ENCODE data around the gene ABCC4. TPM values are rescaled to one million over a fixed set of nuclear protein-coding genes. Genes with fewer than 3 reads are reported as not detected.
"Not testable (repeated sequence)": the region's sequence is repeated elsewhere in the genome, so short reads cannot be mapped to it uniquely, and the experiment has no call there.

The ABCC4 gene
- total and polyA plus RNA-seq, 9 donors: 1.9 to 4.9 (median 3.2) TPM

- Histone ChIP-seq H3K4me1 (ENCODE audit: control insufficient read depth, insufficient read depth, low read length) (peaks cover 16% of the 10 kb centered on the region), H3K27ac (ENCODE audit: low read length) (no peak overlapping the region)
These were observed 25.8 kb downstream of the ABCC4 start for GRCh38 chr13:95275322-95276036.

GRCh38 chr13:95273592-95274132, 27.6 kb downstream of the ABCC4 start:
- WGBS (ENCODE audit: insufficient coverage): 71% methylated on average over 7 of the region's 12 CpGs
- not testable (repeated sequence) for H3K4me3 ChIP-seq (ENCODE audit: low read length); H3K9me3 ChIP-seq (replicated peaks; ENCODE audit: control insufficient read depth, low read depth, low read length); H3K36me3 ChIP-seq (ENCODE audit: control insufficient read depth, insufficient read depth, low read length); H3K27me3 ChIP-seq (ENCODE audit: control insufficient read depth, insufficient read depth, low read length); DNase-seq; H3K27ac ChIP-seq (ENCODE audit: low read length)
- H3K4me1 ChIP-seq (ENCODE audit: control insufficient read depth, insufficient read depth, low read length): peaks cover 18% of the 10 kb centered on the region

More at GRCh38 chr13:95275322-95276036, 25.8 kb downstream of the ABCC4 start:
- Histone ChIP-seq H3K36me3 (ENCODE audit: control insufficient read depth, insufficient read depth, low read length) (no peaks in the 10 kb centered on the region), H3K27me3 (ENCODE audit: control insufficient read depth, insufficient read depth, low read length) (no peaks in the 10 kb centered on the region), H3K4me3 (ENCODE audit: low read length) (no peak overlapping the region), H3K9me3 (replicated peaks; ENCODE audit: control insufficient read depth, low read depth, low read length) (no peaks in the 10 kb centered on the region)
- 100% methylated on average over 1 of the region's 4 CpGs for WGBS (ENCODE audit: insufficient coverage)
- DNase-seq: no peak

- peak overlapping the region; percentile 84 for H3K27ac ChIP-seq (ENCODE audit: low read length)
- not testable (repeated sequence) for H3K36me3 ChIP-seq (ENCODE audit: control insufficient read depth, insufficient read depth, low read length); H3K9me3 ChIP-seq (replicated peaks; ENCODE audit: control insufficient read depth, low read depth, low read length); H3K27me3 ChIP-seq (ENCODE audit: control insufficient read depth, insufficient read depth, low read length); H3K4me3 ChIP-seq (ENCODE audit: low read length); DNase-seq
- H3K4me1 ChIP-seq (ENCODE audit: control insufficient read depth, insufficient read depth, low read length): peaks cover 20% of the 10 kb centered on the region
- 78% methylated on average over 3 of the region's 7 CpGs for WGBS (ENCODE audit: insufficient coverage)
These were observed 29.2 kb downstream of the ABCC4 start for GRCh38 chr13:95272076-95272475.

GRCh38 chr13:95269756-95270155, 31.5 kb downstream of the ABCC4 start:
- Histone ChIP-seq H3K36me3 (ENCODE audit: control insufficient read depth, insufficient read depth, low read length) (no peaks in the 10 kb centered on the region), H3K27ac (ENCODE audit: low read length) (no peak overlapping the region), H3K4me3 (ENCODE audit: low read length) (no peak overlapping the region), H3K9me3 (replicated peaks; ENCODE audit: control insufficient read depth, low read depth, low read length) (no peaks in the 10 kb centered on the region), H3K4me1 (ENCODE audit: control insufficient read depth, insufficient read depth, low read length) (peaks cover 16% of the 10 kb centered on the region), H3K27me3 (ENCODE audit: control insufficient read depth, insufficient read depth, low read length) (no peaks in the 10 kb centered on the region)
- no CpG with 5 or more reads among the region's 3 CpGs for WGBS (ENCODE audit: insufficient coverage)
- DNase-seq: no peak

- not testable (repeated sequence) for H3K36me3 ChIP-seq (ENCODE audit: control insufficient read depth, insufficient read depth, low read length); DNase-seq; H3K27ac ChIP-seq (ENCODE audit: low read length); H3K9me3 ChIP-seq (replicated peaks; ENCODE audit: control insufficient read depth, low read depth, low read length); H3K4me3 ChIP-seq (ENCODE audit: low read length); H3K27me3 ChIP-seq (ENCODE audit: control insufficient read depth, insufficient read depth, low read length)
- H3K4me1 ChIP-seq (ENCODE audit: control insufficient read depth, insufficient read depth, low read length): peaks cover 16% of the 10 kb centered on the region
- 100% methylated on average over 1 of the region's 16 CpGs for WGBS (ENCODE audit: insufficient coverage)
These were observed 32.7 kb downstream of the ABCC4 start for GRCh38 chr13:95268343-95269065.

- Histone ChIP-seq H3K4me3 (ENCODE audit: low read length) (no peak overlapping the region), H3K9me3 (replicated peaks; ENCODE audit: control insufficient read depth, low read depth, low read length) (no peaks in the 10 kb centered on the region), H3K27ac (ENCODE audit: low read length) (no peak overlapping the region), H3K27me3 (ENCODE audit: control insufficient read depth, insufficient read depth, low read length) (no peaks in the 10 kb centered on the region), H3K36me3 (ENCODE audit: control insufficient read depth, insufficient read depth, low read length) (no peaks in the 10 kb centered on the region), H3K4me1 (ENCODE audit: control insufficient read depth, insufficient read depth, low read length) (peaks cover 16% of the 10 kb centered on the region)
- 80% methylated on average over 2 of the region's 6 CpGs for WGBS (ENCODE audit: insufficient coverage)
- no peak for DNase-seq
These were observed 33.4 kb downstream of the ABCC4 start for GRCh38 chr13:95267662-95268342.

- no peaks in the 10 kb centered on the region for H3K9me3 ChIP-seq (replicated peaks; ENCODE audit: control insufficient read depth, low read depth, low read length)
- peaks cover 3% of the 10 kb centered on the region for H3K4me1 ChIP-seq (ENCODE audit: control insufficient read depth, insufficient read depth, low read length)
- H3K27ac ChIP-seq (ENCODE audit: low read length): no peak overlapping the region
- no peaks in the 10 kb centered on the region for H3K36me3 ChIP-seq (ENCODE audit: control insufficient read depth, insufficient read depth, low read length)
- no peaks in the 10 kb centered on the region for H3K27me3 ChIP-seq (ENCODE audit: control insufficient read depth, insufficient read depth, low read length)
- H3K4me3 ChIP-seq (ENCODE audit: low read length): no peak overlapping the region
- no peak for DNase-seq
- no CpG with 5 or more reads among the region's 3 CpGs for WGBS (ENCODE audit: insufficient coverage)
These were observed 37.0 kb downstream of the ABCC4 start for GRCh38 chr13:95264225-95264624.

- Histone ChIP-seq H3K27ac (ENCODE audit: low read length) (no peak overlapping the region), H3K27me3 (ENCODE audit: control insufficient read depth, insufficient read depth, low read length) (no peaks in the 10 kb centered on the region), H3K4me3 (ENCODE audit: low read length) (no peak overlapping the region), H3K9me3 (replicated peaks; ENCODE audit: control insufficient read depth, low read depth, low read length) (no peaks in the 10 kb centered on the region), H3K36me3 (ENCODE audit: control insufficient read depth, insufficient read depth, low read length) (no peaks in the 10 kb centered on the region), H3K4me1 (ENCODE audit: control insufficient read depth, insufficient read depth, low read length) (peaks cover 3% of the 10 kb centered on the region)
- 96% methylated on average over 5 of the region's 9 CpGs for WGBS (ENCODE audit: insufficient coverage)
- DNase-seq: no peak
These were observed 38.3 kb downstream of the ABCC4 start for GRCh38 chr13:95262837-95263384.

- H3K4me1 ChIP-seq (ENCODE audit: control insufficient read depth, insufficient read depth, low read length): no peaks in the 10 kb centered on the region
- DNase-seq: no peak
- H3K36me3 ChIP-seq (ENCODE audit: control insufficient read depth, insufficient read depth, low read length): no peaks in the 10 kb centered on the region
- H3K4me3 ChIP-seq (ENCODE audit: low read length): no peak overlapping the region
- H3K9me3 ChIP-seq (replicated peaks; ENCODE audit: control insufficient read depth, low read depth, low read length): no peaks in the 10 kb centered on the region
- 68% methylated on average over 3 of the region's 3 CpGs for WGBS (ENCODE audit: insufficient coverage)
- no peak overlapping the region for H3K27ac ChIP-seq (ENCODE audit: low read length)
- no peaks in the 10 kb centered on the region for H3K27me3 ChIP-seq (ENCODE audit: control insufficient read depth, insufficient read depth, low read length)
These were observed 39.3 kb downstream of the ABCC4 start for GRCh38 chr13:95261956-95262355.

All from muscle of leg (tissue), 11 donors.